NCI-H2196 treated with DMSO at 0.1 percent for 48 hours (cell line): ENCODE measurements around the gene AIG1.

Experiments used
- DNase-seq: peaks from one replicate; lab custom pipeline; 2025; ENCODE audit not compliant: unreplicated experiment; lab: John Stamatoyannopoulos, UW

Gene AIG1

GRCh38 chr6:143093290-143093689 lies 32.6 kb downstream of the AIG1 start:
- no peak for DNase-seq

- no peak for DNase-seq
Measured at GRCh38 chr6:143096403-143096802, 35.7 kb downstream of the AIG1 start.

- DNase-seq = no peak
Measured at GRCh38 chr6:143097224-143097795, 36.6 kb downstream of the AIG1 start.

- DNase-seq = no peak
Measured at GRCh38 chr6:143098054-143098671, 37.5 kb downstream of the AIG1 start.

GRCh38 chr6:143099647-143100046 lies 39.0 kb downstream of the AIG1 start:
- peak; percentile 39 for DNase-seq

GRCh38 chr6:143100429-143100828 lies 39.7 kb downstream of the AIG1 start:
- DNase-seq = no peak

GRCh38 chr6:143103916-143104315 lies 43.2 kb downstream of the AIG1 start:
- no peak for DNase-seq

- DNase-seq = no peak
Measured at GRCh38 chr6:143107440-143107839, 46.8 kb downstream of the AIG1 start.

- no peak for DNase-seq
Measured at GRCh38 chr6:143107911-143108761, 47.4 kb downstream of the AIG1 start.

GRCh38 chr6:143109196-143109595 lies 48.5 kb downstream of the AIG1 start:
- no peak for DNase-seq

- DNase-seq = no peak
Measured at GRCh38 chr6:143110572-143110971, 49.9 kb downstream of the AIG1 start.

- DNase-seq = no peak
Measured at GRCh38 chr6:143110996-143111395, 50.3 kb downstream of the AIG1 start.

GRCh38 chr6:143111443-143111842 lies 50.8 kb downstream of the AIG1 start:
- DNase-seq = no peak

GRCh38 chr6:143112084-143112768 lies 51.5 kb downstream of the AIG1 start:
- no peak for DNase-seq

- no peak for DNase-seq
Measured at GRCh38 chr6:143112837-143113236, 52.1 kb downstream of the AIG1 start.

GRCh38 chr6:143115728-143116127 lies 55.0 kb downstream of the AIG1 start:
- no peak for DNase-seq

GRCh38 chr6:143117108-143117507 lies 56.4 kb downstream of the AIG1 start:
- no peak for DNase-seq

- DNase-seq = no peak
Measured at GRCh38 chr6:143119260-143119659, 58.6 kb downstream of the AIG1 start.

- DNase-seq = no peak
Measured at GRCh38 chr6:143123081-143123480, 62.4 kb downstream of the AIG1 start.

- no peak for DNase-seq
Measured at GRCh38 chr6:143123941-143124340, 63.3 kb downstream of the AIG1 start.

- no peak for DNase-seq
Measured at GRCh38 chr6:143125455-143125854, 64.8 kb downstream of the AIG1 start.
